Spleen (tissue), 11 donors: ENCODE results near the gene STYXL1. TPM values are rescaled to one million over a fixed set of nuclear protein-coding genes. Genes with fewer than 3 reads are reported as not detected.

Experiments used
- DNase-seq: peaks from one replicate; pipeline ENCODE4 v3.0.0-alpha.2; 2020
- H3K27ac ChIP-seq, 8 donors: fragments of 200-600 bp; sonication (generic) in 7 of 8; 1 replicate in 4 of 8; 2 replicates in 4 of 8; pipeline versions ENCODE4 v1.5.0 to v1.8.0; 2016 to 2021; ENCODE audit warnings: inconsistent platforms in 4 of 8, mild to moderate bottlenecking in 4 of 8, moderate library complexity in 1 of 8
- H3K27me3 ChIP-seq, 7 donors: fragments of 200-600 bp; sonication (generic) in 6 of 7; replicated peaks in 1 of 7; 1 replicate in 4 of 7; 2 replicates in 3 of 7; pipeline versions ENCODE4 v1.5.0 to v1.8.0; 2016 to 2021; ENCODE audit warnings: inconsistent platforms in 3 of 7, mild to moderate bottlenecking in 1 of 7
- H3K36me3 ChIP-seq, 6 donors: fragments of 200-600 bp; sonication (generic) in 5 of 6; 1 replicate in 4 of 6; 2 replicates in 2 of 6; pipeline versions ENCODE4 v1.5.0 to v1.8.0; 2016 to 2021; ENCODE audit warnings: inconsistent platforms in 2 of 6
- H3K4me1 ChIP-seq, 6 donors: fragments of 200-600 bp; sonication (generic) in 5 of 6; 1 replicate in 3 of 6; 2 replicates in 3 of 6; pipeline versions ENCODE4 v1.5.0 to v1.8.0; 2016 to 2021; ENCODE audit warnings: inconsistent platforms in 3 of 6
- H3K4me3 ChIP-seq, 8 donors: fragments of 200-600 bp; sonication (generic) in 7 of 8; 1 replicate in 4 of 8; 2 replicates in 4 of 8; pipeline versions ENCODE4 v1.5.0 to v1.8.0; 2016 to 2021; ENCODE audit warnings: inconsistent platforms in 4 of 8, mild to moderate bottlenecking in 4 of 8, moderate library complexity in 2 of 8
- H3K9me3 ChIP-seq, 8 donors: fragments of 200-600 bp; sonication (generic) in 7 of 8; 1 replicate in 4 of 8; 2 replicates in 4 of 8; pipeline versions ENCODE4 v1.5.0 to v1.8.0; 2016 to 2021; ENCODE audit warnings: inconsistent platforms in 4 of 8
- CTCF ChIP-seq, 11 experiments: fragments of 200-600 bp in 7 of 11; fragments of 450-650 bp in 4 of 11; sonication (generic) in 4 of 11; IDR thresholded peaks in 8 of 11; conservative IDR thresholded peaks in 3 of 11; 1 replicate in 7 of 11; 2 replicates in 4 of 11; pipeline versions ENCODE4 v1.4.0 to v1.8.0; 2016 to 2021; ENCODE audit warnings: antibody characterized with exemption in 11 of 11, inconsistent platforms in 4 of 11, mild to moderate bottlenecking in 1 of 11
- POLR2A ChIP-seq, 3 donors: fragments of 450-650 bp; IDR thresholded peaks; one replicate each; pipeline ENCODE4 v1.5.1; 2017; ENCODE audit warnings: antibody characterized with exemption in 3 of 3, mild to moderate bottlenecking in 1 of 3
- POLR2AphosphoS5 ChIP-seq, 3 donors: sonication (generic); formaldehyde crosslinking; IDR thresholded peaks; one replicate each; pipeline ENCODE4 v1.5.1; 2017; ENCODE audit warnings: antibody characterized with exemption in 3 of 3
- WGBS, 5 donors: extraction: QIAGEN DNeasy Blood & Tissue Kit in 3 of 5; methylation state at CpG; one replicate each; pipeline versions ENCODE4 v1.1.5 to v1.1.7; 2013 to 2018; 5-methylcytosine and 5-hydroxymethylcytosine counted together
- intact Hi-C: fragments of 100-400 bp; cut with DNase I; formaldehyde crosslinking; loops from one replicate; pipeline ENCODE4 v1.15.0; 2023; ENCODE audit warnings: low total_unique reads
- polyA plus RNA-seq, 3 donors: library from polyadenylated mRNA; stranded (reverse); fragments of 200-250 nt; gene quantifications; one replicate each; pipeline ENCODE4 v1.2.1, GENCODE V29; 2013
- total RNA-seq, 7 donors: library from RNA; depleted of rRNA in 3 of 7; stranded (reverse); fragments of >200 nt in 3 of 7; fragmentation: NEBNext Ultra II Directional in 4 of 7; extraction: Animal tissue kit (Norgen Biotek cat#: 25700) in 4 of 7; gene quantifications; one replicate each; pipeline versions ENCODE4 v1.1.0 to v1.2.1, GENCODE V29; 2016 to 2021
- donor health status: healthy with polysubstance abuse.
- donor health status: DM: no; HTN: no; CAD: no; lungs with moderate emphysema.
- donor health status: DM: no; HTN: no; CAD: no.
- donor health status: Bipolar disorder and iron deficiency.
- donor health status: healthy.
- donor health status: DM: no; HTN: no; CAD: no.
- donor health status: DM: yes; HTN: yes; CAD: no.

STYXL1 gene
- total and polyA plus RNA-seq, 10 donors, result 18.3 to 60.4 (median 34.4) TPM

DNA sequence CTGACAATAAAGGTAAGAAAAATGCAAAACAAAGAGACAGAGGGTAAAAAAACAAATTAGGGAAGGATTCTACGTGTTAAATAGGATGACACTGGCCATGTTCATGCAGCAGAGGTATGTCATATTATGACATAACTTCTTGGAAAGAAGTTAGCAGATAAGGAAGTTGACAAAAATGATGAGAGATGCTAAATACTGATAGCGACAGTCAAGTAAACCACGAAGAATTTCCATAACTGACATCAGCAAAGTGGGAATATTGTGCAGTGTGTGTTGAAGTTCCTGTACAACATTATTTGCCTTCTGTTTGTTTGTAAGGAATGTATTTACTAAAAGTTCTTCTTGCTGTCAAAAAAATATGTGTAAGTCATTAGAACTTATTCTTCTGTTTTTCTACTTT lies 29.6 kb upstream of the STYXL1 start:
- TF ChIP-seq CTCF (IDR thresholded peaks at IDR 0.05 in 8 of 11, conservative IDR thresholded peaks at IDR 0.05 in 3 of 11), result no peak
- TF ChIP-seq POLR2AphosphoS5 (IDR thresholded peaks at IDR 0.05), result no peak
- no peak for TF ChIP-seq POLR2A (IDR thresholded peaks at IDR 0.05)
- H3K4me3 ChIP-seq, result no peak overlapping the region
- H3K27ac ChIP-seq, result no peak overlapping the region
- WGBS, 5 donors, result 19 to 29% (median 21%) methylated on average over 3 of the region's 3 CpGs
- H3K4me1 ChIP-seq, result no peaks in the 10 kb centered on the region
- H3K27me3 ChIP-seq, result no peaks in the 10 kb centered on the region
- peaks cover 0 to 16% (median 13%) of the 10 kb centered on the region in 8 donors for H3K9me3 ChIP-seq
- intact Hi-C loops, result no loop called here
- H3K36me3 ChIP-seq, result no peaks in the 10 kb centered on the region
- DNase-seq, result no peak

- no peak overlapping the region for H3K27ac ChIP-seq
- intact Hi-C loops, result no loop called here
- H3K4me1 ChIP-seq, result no peaks in the 10 kb centered on the region
- no peak for DNase-seq
- no peak overlapping the region for H3K4me3 ChIP-seq
- H3K36me3 ChIP-seq, result no peaks in the 10 kb centered on the region
- 84 to 93% (median 89%) methylated on average over 6 of the region's 6 CpGs for WGBS, 5 donors
- H3K9me3 ChIP-seq, result peaks cover 0 to 16% (median 13%) of the 10 kb centered on the region in 8 donors
- no peaks in the 10 kb centered on the region for H3K27me3 ChIP-seq
- TF ChIP-seq CTCF (IDR thresholded peaks at IDR 0.05 in 8 of 11, conservative IDR thresholded peaks at IDR 0.05 in 3 of 11) (no peak), POLR2A (IDR thresholded peaks at IDR 0.05) (no peak), POLR2AphosphoS5 (IDR thresholded peaks at IDR 0.05) (no peak)
Measured at GRCh38 chr7:76076995-76077394, 29.2 kb upstream of the STYXL1 start.

- intact Hi-C loops, result no loop called here
- H3K27me3 ChIP-seq, result no peaks in the 10 kb centered on the region
- TF ChIP-seq POLR2A (IDR thresholded peaks at IDR 0.05), result no peak
- TF ChIP-seq CTCF (IDR thresholded peaks at IDR 0.05 in 8 of 11, conservative IDR thresholded peaks at IDR 0.05 in 3 of 11), result no peak
- no peak for TF ChIP-seq POLR2AphosphoS5 (IDR thresholded peaks at IDR 0.05)
- WGBS, 5 donors, result 82 to 99% (median 92%) methylated on average over 2 to 4 of the region's 4 CpGs
- H3K9me3 ChIP-seq, result peaks cover 0 to 16% (median 13%) of the 10 kb centered on the region in 8 donors
- H3K4me3 ChIP-seq, result no peak overlapping the region
- H3K36me3 ChIP-seq, result no peaks in the 10 kb centered on the region
- DNase-seq, result no peak
- no peak overlapping the region for H3K27ac ChIP-seq
- peaks cover 0 to 8% (median 0%) of the 10 kb centered on the region in 6 donors for H3K4me1 ChIP-seq
Measured at GRCh38 chr7:76074972-76075370, 27.2 kb upstream of the STYXL1 start.

- Histone ChIP-seq H3K36me3 (no peaks in the 10 kb centered on the region), H3K9me3 (peaks cover 0 to 16% (median 13%) of the 10 kb centered on the region in 8 donors), H3K4me3 (no peak overlapping the region), H3K4me1 (peaks cover 0 to 13% (median 3%) of the 10 kb centered on the region in 6 donors), H3K27me3 (no peaks in the 10 kb centered on the region), H3K27ac (no peak overlapping the region)
- no peak for TF ChIP-seq POLR2A (IDR thresholded peaks at IDR 0.05)
- TF ChIP-seq CTCF (IDR thresholded peaks at IDR 0.05 in 8 of 11, conservative IDR thresholded peaks at IDR 0.05 in 3 of 11), result no peak
- no peak for TF ChIP-seq POLR2AphosphoS5 (IDR thresholded peaks at IDR 0.05)
- intact Hi-C loops, result no loop called here
- no peak for DNase-seq
- WGBS, 5 donors, result 93 to 97% (median 96%) methylated on average over 31 to 35 of the region's 35 CpGs
Measured at GRCh38 chr7:76074306-76074971, 26.6 kb upstream of the STYXL1 start.
